RCC 7860 (cell line): Measurements from ENCODE around the gene FAAP100.
"Not testable (repeated sequence)": the region's sequence is repeated elsewhere in the genome, so short reads cannot be mapped to it uniquely, and the experiment has no call there.

Experiments used
- DNase-seq: peaks from one replicate; pipeline ENCODE4 v3.0.0-alpha.2; 2015; ENCODE audit warnings: low spot score
- FAIRE-seq: peaks from 2 replicates; lab custom pipeline; 2012; peaks lifted over from hg19 to GRCh38; lab: Jason Lieb, UNC

The FAAP100 gene

GRCh38 chr17:81538651-81539570 is 13.2 kb downstream of the FAAP100 start:
- DNase-seq (no peak), FAIRE-seq (no peak)

DNA sequence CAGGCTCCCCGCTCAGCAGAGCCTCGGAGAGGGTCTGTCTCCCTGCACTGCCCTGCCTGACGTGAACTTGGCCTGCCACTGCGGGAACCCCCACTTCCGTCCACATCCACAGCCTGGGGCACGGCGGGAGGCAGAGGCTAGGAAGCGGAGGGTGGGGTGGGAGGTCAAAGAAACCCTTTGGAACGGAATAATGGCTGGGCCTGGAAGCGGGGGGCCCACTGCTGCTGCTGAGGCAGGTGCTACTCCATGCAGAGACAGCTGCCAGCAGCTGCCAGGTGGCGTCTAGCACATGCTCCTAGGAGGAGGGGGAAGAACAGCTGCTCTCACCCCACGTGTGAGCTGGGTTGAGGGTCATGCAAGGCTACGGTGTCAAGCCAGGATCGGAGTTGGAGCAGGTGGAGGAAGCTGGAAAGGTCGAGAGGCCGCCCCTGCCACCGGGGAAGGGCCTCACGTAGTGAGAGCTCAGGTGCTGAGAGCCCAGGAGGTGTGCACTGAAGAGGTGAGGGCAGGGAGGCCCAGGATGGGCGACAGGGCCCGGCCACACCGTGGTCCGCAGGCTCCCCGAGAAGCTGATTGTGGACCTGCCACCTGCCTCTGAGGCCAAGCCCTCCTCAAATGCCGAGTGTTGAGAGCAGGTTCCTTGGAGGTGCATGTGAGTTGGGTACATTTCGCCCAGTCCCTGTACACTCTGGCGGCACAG is 14.1 kb downstream of the FAAP100 start:
- FAIRE-seq (no peak), DNase-seq (no peak)

GRCh38 chr17:81537343-81537855 is 14.8 kb downstream of the FAAP100 start:
- no peak for FAIRE-seq
- no peak for DNase-seq

DNA sequence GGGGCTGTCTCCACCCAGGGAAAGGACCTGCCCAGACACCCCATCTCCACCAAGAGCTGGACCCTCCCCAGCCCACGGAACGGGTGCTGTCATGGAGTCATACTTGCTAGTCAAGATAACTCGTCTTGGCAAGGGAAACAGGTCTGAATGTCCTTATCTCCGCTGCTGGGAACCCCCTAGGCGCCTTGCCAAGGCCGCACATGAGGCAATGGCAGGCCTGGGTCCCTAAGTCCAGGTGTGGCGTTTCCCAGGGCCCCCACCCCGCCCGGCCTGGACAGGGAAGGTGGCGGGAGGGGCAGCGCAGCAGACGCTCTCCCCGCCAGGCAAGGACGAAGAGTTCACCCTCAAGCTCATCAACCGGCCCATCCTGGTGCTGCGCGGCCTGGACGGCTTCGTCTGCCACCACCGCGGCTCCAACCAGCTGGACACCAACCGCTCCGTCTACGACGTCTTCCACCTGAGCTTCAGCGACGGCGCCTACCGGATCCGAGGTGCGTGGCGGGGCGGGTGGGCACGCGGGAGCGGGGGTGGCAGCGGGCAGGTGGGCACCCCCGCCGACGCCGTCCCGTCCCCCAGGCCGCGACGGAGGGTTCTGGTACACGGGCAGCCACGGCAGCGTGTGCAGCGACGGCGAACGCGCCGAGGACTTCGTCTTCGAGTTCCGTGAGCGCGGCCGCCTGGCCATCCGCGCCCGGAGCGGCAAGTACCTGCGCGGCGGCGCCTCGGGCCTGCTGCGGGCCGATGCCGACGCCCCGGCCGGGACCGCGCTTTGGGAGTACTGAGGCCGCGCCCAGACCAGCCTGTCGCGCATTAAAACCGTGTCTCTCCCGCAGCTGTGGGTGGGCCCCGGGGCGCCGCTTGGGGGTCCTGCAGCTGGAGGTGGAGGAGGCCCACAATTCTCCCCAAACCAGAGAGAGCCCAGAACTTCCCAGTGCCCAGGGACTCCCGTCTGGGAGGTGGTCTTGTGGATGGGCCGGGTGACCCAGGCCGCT is 15.6 kb downstream of the FAAP100 start:
- DNase-seq: no peak
- FAIRE-seq: no peak

- no peak for FAIRE-seq
- no peak for DNase-seq
Observed at GRCh38 chr17:81535480-81536298, 16.5 kb downstream of the FAAP100 start.

- DNase-seq (no peak), FAIRE-seq (no peak)
Observed at GRCh38 chr17:81535007-81535328, 17.2 kb downstream of the FAAP100 start.

- no peak for FAIRE-seq
- DNase-seq: no peak
Observed at GRCh38 chr17:81534157-81535006, 17.8 kb downstream of the FAAP100 start.

DNA sequence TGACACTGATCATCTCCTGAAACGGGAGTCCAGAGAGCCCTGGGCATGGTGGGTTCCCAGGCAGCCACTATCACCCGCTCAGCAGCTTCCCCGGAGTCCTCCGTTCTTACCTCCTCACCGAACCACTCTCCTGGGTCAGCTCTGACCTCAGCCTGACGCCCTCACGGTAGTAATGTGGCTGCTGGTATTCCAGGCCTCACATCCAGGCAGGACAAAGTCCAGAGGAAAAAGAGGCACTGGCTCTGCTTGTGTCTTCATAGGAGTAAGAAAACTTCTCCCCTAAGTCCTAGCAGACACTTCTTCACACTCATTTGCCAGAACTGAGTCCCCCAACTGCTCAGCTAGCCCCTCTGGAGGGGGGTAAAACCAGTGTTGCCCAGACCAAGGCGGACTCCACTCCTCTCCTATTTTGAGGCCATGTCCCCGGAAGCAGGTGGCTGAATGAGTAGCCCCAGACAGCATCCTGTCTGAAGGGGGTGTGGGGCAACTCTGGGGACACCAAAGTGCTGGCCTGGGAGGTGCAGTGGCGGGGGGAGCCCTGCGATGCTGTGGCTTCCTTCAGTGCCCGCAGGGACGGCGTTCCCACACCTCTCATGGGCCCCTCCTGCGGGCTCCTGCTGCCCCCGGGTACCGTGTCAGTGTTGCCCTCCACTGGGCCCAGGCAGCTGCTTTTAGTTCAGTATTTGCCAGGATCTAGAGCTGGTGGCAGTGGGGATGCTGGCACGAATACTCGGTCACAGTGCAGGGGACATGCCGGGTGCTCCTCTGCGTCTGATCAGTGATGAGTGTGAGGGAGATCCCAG is 18.6 kb downstream of the FAAP100 start:
- FAIRE-seq: no peak
- DNase-seq: no peak

DNA sequence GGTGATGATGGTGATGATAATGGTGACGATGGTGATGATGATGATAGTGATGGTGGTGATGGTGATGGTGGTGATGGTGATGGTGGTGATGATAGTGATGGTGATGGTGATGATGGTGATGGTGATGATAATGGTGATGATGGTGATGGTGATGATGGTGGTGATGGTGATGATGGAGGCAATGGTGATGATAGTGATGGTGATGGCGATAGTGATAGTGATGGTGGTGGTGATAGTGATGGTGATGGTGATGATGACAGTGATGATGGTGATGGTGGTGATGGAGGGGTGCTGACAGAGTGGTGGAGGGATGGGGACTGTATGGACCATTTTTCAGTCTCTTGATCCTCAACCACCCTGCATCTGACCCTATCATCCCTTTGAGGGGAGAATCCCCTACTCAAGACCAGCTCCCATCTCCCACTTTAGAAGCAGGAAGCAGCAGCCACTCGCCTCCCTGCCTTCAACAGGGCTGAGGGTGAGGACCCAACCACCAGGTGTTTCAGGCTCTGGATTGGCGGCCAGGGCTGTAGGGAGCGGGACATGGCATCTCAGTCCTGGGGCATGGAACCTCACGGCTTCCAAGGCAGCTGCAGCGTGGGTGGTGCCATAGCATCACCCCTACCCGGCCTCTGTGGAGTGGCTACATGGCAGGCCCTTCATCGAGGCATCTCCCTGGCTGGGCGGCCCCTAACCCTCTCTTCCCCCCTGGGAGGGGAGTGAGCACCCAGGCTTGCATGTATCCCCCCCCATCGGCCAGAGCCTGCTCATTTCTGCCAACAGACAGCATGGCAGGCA is 19.5 kb downstream of the FAAP100 start:
- DNase-seq: no peak
- no peak for FAIRE-seq

- DNase-seq, FAIRE-seq: not testable (repeated sequence)
Observed at GRCh38 chr17:81531998-81532404, 20.2 kb downstream of the FAAP100 start.

DNA sequence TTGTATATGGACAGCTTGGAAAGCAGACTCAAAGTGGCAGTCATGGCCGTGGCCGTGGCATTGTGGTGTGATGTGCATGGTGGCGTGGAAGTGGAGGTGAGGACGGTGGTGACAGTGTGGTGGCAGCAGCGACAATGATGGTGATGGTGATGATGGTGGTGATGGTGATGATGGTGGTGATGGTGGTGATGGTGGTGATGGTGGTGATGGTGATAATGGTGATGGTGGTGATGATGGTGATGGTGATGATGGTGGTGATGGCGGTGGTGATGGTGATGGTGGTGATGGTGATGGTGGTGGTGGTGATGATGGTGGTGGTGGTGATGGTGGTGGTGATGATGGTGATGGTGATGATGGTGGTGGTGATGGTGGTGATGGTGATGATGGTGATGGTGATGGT is 21.1 kb downstream of the FAAP100 start:
- FAIRE-seq: not testable (repeated sequence)

DNA sequence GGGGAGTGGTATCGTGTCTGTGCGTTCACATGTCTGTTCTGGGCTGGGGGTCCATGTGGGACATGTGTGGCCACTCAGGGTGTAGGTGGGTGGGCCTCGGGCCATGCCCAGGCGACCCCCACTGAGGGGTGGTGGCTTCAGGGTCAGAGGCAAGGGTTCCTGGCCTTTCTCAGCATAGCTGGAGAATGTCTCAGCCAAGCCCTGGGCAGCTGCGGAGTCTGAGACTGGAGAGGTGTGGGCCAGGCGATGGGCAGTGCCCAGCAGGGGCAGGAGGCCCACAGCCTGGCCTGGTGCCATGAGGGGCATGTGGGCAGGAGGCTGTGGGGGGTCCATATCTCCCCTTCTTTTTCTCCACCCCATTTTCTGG is 22.7 kb downstream of the FAAP100 start:
- FAIRE-seq (no peak), DNase-seq (no peak)

More for the DNA sequence above, 21.1 kb downstream of the FAAP100 start:
- not testable (repeated sequence) for DNase-seq

DNA sequence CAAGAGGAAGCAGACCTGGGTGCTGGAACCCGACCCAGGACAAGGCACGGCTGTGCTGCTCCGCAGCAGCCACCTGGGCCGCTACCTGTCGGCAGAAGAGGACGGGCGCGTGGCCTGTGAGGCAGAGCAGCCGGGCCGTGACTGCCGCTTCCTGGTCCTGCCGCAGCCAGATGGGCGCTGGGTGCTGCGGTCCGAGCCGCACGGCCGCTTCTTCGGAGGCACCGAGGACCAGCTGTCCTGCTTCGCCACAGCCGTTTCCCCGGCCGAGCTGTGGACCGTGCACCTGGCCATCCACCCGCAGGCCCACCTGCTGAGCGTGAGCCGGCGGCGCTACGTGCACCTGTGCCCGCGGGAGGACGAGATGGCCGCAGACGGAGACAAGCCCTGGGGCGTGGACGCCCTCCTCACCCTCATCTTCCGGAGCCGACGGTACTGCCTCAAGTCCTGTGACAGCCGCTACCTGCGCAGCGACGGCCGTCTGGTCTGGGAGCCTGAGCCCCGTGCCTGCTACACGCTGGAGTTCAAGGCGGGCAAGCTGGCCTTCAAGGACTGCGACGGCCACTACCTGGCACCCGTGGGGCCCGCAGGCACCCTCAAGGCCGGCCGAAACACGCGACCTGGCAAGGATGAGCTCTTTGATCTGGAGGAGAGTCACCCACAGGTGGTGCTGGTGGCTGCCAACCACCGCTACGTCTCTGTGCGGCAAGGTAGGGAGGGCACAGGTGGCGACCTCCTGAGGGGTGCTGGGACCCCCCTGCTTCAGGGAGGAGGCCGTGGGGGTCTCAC is 23.3 kb downstream of the FAAP100 start:
- no peak for DNase-seq
- FAIRE-seq: no peak

DNA sequence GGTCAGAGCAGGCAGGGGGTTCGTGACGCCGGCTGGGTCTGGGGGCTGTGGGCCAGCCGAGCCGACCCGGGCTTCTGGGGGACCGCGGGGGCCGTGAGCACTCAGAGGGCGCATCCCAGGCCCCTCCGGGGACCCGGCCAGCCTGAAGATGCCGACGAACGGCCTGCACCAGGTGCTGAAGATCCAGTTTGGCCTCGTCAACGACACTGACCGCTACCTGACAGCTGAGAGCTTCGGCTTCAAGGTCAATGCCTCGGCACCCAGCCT is 23.8 kb downstream of the FAAP100 start:
- no peak for DNase-seq
- no peak for FAIRE-seq

DNA sequence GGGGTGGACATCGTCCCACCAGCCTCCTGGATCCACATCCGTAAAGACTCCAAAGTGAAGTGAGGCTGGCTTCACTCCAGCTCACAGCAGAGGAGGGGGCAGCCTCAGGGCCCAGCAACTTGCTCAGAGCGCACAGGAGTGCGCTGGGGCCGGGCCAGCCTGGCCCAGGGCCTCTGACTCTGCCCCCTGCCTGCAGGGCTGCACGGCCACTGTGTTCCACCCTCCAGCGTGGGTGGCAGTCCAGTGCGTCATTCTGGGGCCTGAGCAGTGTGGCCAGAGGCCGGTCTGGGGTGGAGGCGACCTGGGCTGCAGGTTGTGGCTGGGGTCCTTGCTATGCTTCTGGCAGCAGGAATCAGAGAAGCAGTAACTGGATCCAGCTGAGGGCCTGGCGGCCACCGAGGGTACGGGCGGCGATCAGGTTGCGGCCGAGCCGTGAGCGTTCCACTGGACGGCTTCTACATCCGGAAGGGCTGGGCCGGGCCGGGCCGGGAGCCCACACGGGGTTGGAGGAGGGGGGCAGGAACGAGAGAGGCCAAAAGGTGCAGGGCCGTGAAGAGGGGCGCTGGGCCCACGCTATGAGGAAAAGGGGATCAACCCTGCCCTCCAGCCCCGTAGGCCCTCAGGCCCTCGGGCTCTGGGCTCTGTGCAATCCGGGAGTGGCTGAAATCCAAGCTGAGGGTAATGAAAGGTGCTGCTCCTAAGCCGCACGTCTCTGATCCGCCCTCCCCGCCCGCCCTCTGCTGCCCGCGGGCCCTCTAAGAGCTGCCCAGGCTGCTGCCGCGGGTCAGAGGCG is 24.4 kb downstream of the FAAP100 start, which contains the start of gene FSCN2:
Gene FSCN2 (plus strand): TSS at position 787 of the 793 bp plus-strand sequence. CDS start 155 bp downstream, outside the sequence.
- FAIRE-seq: no peak
- no peak for DNase-seq
